Cortex of kidney (tissue), 1 donor: ENCODE measurements around the gene INHBC.
"Not testable (repeated sequence)": the region's sequence is repeated elsewhere in the genome, so short reads cannot be mapped to it uniquely, and the experiment has no call there.

Experiments
- DNase-seq: peaks from one replicate; lab custom pipeline; 2025; lab: John Stamatoyannopoulos, UW

INHBC gene

GRCh38 chr12:57429473-57430111, 5.0 kb upstream of the INHBC start:
- no peak for DNase-seq

- no peak for DNase-seq
These were observed 4.3 kb upstream of the INHBC start for GRCh38 chr12:57430112-57430930.

GRCh38 chr12:57430931-57431566, 3.5 kb upstream of the INHBC start, which contains the start of gene R3HDM2:
Gene R3HDM2, minus strand, starts transcription at chr12:57431043. Its CDS starts 120,615 bp downstream, at chr12:57310428.
- peak; percentile 70 for DNase-seq

GRCh38 chr12:57431654-57432188, 2.9 kb upstream of the INHBC start:
- DNase-seq: no peak

- no peak for DNase-seq
These were observed 1.2 kb upstream of the INHBC start for GRCh38 chr12:57433370-57433769.

GRCh38 chr12:57435293-57435692, 709 bp downstream of the INHBC start:
- no peak for DNase-seq

GRCh38 chr12:57438400-57438799, 3.8 kb downstream of the INHBC start:
- DNase-seq: no peak

GRCh38 chr12:57439762-57440266, 5.2 kb downstream of the INHBC start:
- no peak for DNase-seq

GRCh38 chr12:57441393-57441792, 6.8 kb downstream of the INHBC start:
- DNase-seq: not testable (repeated sequence)

GRCh38 chr12:57441846-57442427, 7.4 kb downstream of the INHBC start:
- no peak for DNase-seq

GRCh38 chr12:57444337-57444736, 9.8 kb downstream of the INHBC start:
- not testable (repeated sequence) for DNase-seq

GRCh38 chr12:57444744-57445143, 10.2 kb downstream of the INHBC start:
- DNase-seq: no peak

- DNase-seq: no peak
These were observed 11.8 kb downstream of the INHBC start for GRCh38 chr12:57446292-57446960.

GRCh38 chr12:57448669-57449068, 14.1 kb downstream of the INHBC start:
- DNase-seq: no peak

GRCh38 chr12:57449375-57449774, 14.8 kb downstream of the INHBC start:
- no peak for DNase-seq

- DNase-seq: no peak
These were observed 15.5 kb downstream of the INHBC start for GRCh38 chr12:57450057-57450456.

GRCh38 chr12:57451233-57451778, 16.7 kb downstream of the INHBC start:
- DNase-seq: no peak

- no peak for DNase-seq
These were observed 17.8 kb downstream of the INHBC start for GRCh38 chr12:57452181-57452936.

- no peak for DNase-seq
These were observed 18.4 kb downstream of the INHBC start for GRCh38 chr12:57452937-57453509.

GRCh38 chr12:57454213-57454565, 19.6 kb downstream of the INHBC start:
- no peak for DNase-seq
